ENCODE measurements around the gene FLNA.
"Not testable (repeated sequence)": the region's sequence is repeated elsewhere in the genome, so short reads cannot be mapped to it uniquely, and the experiment has no call there.

FLNA gene

GRCh38 chrX:154328646-154329045 is 45.8 kb downstream of the FLNA start:
- DNase-seq: no peak

GRCh38 chrX:154327038-154327820 is 47.2 kb downstream of the FLNA start:
- DNase-seq: no peak

DNA sequence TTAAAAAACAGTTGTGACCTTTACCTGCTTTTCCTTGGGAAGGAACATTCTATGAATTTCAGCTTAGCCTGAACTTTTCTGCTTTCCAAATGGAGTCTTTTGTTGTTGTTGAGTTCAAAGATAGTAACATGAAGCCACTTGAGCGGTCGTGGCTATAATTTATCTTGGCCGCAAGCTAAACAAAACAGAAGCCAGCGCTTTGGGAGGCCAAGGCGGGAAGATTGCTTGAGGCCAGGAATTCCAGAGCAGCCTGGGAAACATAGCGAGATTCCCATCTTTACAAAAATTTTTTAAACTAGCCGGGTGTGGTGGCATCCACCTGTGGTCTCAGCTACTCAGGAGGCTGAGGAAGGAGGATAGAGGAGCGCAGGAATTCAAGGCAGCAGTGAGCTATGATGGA is 48.9 kb downstream of the FLNA start:
- no peak for DNase-seq

- DNase-seq: no peak
Observed at GRCh38 chrX:154323537-154323936, 50.9 kb downstream of the FLNA start.

DNA sequence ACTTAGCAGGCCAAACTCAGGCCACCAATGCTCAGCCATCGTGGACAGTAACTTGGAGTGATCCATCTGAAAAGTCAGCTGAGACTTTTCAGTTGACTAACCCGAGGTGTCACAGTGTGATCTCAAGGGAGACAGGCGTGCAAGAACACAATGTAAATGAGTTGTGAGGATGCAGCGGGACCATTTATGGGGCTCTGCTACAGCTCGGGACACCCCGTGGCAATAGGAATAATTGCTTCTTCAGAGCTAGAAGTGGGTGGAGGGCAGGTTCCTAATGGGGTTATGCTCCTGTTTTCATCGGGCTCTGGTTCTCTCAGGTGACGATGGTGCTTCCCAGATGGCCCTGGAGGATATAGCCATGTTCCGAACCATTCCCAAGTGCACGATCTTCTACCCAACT is 51.5 kb downstream of the FLNA start:
- DNase-seq: no peak

- DNase-seq: peak; percentile 23
Observed at GRCh38 chrX:154321594-154321993, 52.8 kb downstream of the FLNA start.

- DNase-seq: no peak
Observed at GRCh38 chrX:154321152-154321551, 53.3 kb downstream of the FLNA start.

- DNase-seq: no peak
Observed at GRCh38 chrX:154320406-154320805, 54.0 kb downstream of the FLNA start.

DNA sequence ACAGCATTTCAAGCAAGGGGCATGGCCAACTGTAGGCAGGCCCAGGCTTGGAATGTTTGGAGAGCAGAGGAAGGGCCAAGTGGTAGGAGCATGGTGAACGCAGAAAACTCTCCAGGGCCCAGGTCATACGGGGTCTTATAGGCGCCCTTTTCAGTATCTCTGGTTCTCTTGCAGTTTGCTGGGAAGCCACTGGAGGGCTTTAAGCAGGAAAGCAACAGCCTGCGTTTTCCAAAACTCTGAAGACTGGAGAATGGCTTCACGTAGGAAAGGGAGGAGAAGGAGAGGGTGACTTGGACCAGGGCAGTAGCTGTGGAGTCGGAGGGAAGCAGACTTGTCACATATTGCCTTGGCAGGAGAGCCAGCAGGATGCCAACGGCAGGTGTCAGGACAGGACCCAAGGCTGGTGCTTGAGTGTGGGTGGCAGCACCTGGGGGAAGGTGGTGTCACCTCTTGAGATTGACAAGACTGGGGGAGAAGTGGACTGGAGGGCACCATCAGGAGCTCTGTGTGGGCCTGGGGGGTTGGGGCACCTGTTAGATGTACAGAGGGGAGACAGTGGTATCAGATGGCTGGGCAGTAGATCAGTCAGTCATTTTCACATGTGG is 56.9 kb downstream of the FLNA start:
- peak; percentile 15 for DNase-seq

GRCh38 chrX:154315416-154315815 is 59.0 kb downstream of the FLNA start:
- no peak for DNase-seq

- no peak for DNase-seq
Observed at GRCh38 chrX:154313147-154313546, 61.3 kb downstream of the FLNA start.

GRCh38 chrX:154312116-154312515 is 62.3 kb downstream of the FLNA start:
- no peak for DNase-seq

DNA sequence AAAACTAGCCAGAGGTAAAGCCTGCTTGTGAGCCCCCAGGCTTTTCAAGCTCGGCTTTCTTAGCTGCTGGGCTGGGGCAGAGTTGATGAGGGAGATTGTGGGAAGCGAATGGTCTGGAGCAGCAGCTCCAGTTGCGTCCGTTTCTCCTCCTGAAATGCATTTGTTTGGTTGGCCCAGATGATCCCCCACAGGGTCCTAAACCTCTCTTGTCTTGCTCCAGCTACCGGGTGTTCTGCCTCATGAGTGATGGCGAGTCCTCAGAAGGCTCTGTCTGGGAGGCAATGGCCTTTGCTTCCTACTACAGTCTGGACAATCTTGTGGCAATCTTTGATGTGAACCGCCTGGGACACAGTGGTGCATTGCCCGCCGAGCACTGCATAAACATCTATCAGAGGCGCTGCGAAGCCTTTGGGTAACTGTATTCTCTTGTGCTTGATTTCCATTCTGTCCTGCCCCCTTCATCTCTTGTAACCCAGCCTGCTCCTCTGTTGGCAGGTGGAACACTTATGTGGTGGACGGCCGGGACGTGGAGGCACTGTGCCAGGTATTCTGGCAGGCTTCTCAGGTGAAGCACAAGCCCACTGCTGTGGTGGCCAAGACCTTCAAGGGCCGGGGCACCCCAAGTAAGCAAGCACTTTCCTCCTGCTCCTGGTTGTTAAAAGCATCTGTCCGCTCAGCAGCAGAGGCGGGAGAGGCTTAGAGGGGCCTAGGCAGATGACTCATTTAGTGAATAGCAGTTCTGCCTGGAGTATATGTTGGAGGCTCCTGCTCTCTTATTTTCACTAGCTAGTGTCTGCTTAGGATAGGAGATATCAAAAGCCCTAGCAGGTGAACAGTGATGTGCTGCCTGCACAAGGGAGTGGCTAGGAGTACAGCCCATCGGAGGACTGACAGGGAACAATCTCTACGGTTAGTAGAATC is 63.6 kb downstream of the FLNA start:
- DNase-seq: peak; percentile 22

- no peak for DNase-seq
Observed at GRCh38 chrX:154309041-154309775, 65.2 kb downstream of the FLNA start.

GRCh38 chrX:154308108-154308946 is 66.1 kb downstream of the FLNA start:
- DNase-seq: no peak

- no peak for DNase-seq
Observed at GRCh38 chrX:154307202-154307601, 67.2 kb downstream of the FLNA start.

DNA sequence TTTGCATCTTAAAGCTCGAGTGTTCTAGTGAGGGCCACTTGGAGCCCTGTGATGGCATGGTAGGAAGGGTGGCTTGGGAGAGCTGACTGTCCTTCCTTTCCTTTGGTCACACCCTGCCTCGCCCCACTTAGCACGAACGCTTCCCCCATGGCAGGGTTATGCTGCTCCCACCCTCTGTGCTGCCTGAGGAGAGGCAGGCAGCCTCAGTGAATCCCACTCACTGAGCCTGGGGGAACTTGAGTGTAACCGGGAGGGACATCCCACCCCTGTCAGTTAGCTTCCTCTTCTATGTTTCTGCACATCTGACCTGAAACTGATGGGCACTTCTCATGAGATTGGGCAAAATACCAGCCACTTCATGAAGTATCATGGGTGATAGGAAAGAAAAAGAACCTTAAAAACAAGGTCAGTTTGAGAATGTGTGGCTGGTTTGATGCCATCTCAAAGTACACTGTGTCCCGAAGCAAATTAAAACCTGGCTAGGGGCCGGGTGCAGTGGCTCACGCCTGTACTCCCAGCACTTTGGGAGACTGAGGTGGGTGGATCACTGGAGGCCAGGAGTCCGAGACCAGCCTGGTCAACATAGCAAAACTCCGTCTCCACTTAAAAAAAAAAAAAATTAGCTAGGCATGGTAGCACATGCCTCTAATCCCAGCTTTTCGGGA is 68.8 kb downstream of the FLNA start:
- DNase-seq: no peak

DNA sequence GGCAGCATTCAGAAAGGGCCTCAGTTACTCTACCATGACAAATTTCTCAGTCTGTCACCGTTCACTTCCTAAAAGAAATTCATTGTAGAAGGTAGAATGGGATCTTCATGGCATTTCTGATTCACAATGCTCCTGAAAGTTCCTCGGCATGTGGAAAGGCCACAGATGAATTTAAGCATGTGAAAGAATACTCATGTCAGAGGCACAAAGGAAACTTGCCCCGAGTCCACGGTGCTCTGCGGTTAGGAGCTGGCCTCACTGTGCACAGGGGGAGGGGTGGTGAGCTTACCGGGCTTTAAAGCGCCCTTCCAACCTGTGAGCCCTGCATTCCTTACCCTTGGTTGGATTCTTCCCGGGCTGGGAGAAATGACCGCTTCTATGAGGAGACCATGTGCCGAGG is 69.6 kb downstream of the FLNA start:
- no peak for DNase-seq

- no peak for DNase-seq
Observed at GRCh38 chrX:154303476-154303875, 71.0 kb downstream of the FLNA start.

DNA sequence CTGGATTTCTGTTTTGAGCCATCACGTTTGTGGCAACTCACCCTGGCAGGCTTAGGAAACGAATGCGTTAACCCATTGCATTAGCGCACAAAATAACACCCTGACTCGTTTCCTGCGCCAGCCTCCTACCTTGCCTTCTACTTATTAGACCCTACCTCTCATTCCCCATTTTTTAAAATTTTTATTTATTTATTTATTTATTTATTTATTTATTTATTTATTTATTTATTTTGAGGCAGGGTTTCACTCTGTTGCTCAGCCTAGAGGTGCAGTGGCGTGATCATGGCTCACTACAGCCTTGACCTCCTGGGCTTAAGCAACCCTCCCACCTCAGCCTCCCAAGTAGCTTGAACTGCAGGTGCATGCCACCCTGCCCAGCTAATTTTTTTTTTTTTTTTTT is 71.4 kb downstream of the FLNA start:
- not testable (repeated sequence) for DNase-seq

GRCh38 chrX:154300816-154301215 is 73.6 kb downstream of the FLNA start:
- no peak for DNase-seq

Measured in NCI-H1092 treated with DMSO at 0.1 percent for 48 hours (cell line).